ENCODE measurements around the gene LIMS2. TPM values are rescaled to one million over a fixed set of nuclear protein-coding genes. Genes with fewer than 3 reads are reported as not detected.

The LIMS2 gene
- total RNA-seq, 1 donor, result 14.8 TPM

GRCh38 chr2:127631541-127631996 is 43.8 kb downstream of the LIMS2 start:
- TF ChIP-seq CTCF (IDR thresholded peaks at IDR 0.05; ENCODE audit: extremely low read depth, low read depth, low read length), result no peak
- Histone ChIP-seq H3K27ac (ENCODE audit: low read depth, low read length) (no peak overlapping the region), H3K27me3 (ENCODE audit: insufficient read depth, low read length) (no peaks in the 10 kb centered on the region), H3K4me2 (ENCODE audit: insufficient read depth, low read length) (no peak overlapping the region), H3K4me3 (ENCODE audit: insufficient read depth, low read length) (no peak overlapping the region), H3K79me2 (ENCODE audit: insufficient read depth, low read length) (no peaks in the 10 kb centered on the region), H3K9me3 (ENCODE audit: low read depth, low read length) (no peaks in the 10 kb centered on the region), H4K20me1 (ENCODE audit: insufficient read depth, low read length) (no peaks in the 10 kb centered on the region), H3K36me3 (ENCODE audit: insufficient read depth, low read length) (no peaks in the 10 kb centered on the region), H2AFZ (ENCODE audit: low read length) (no peak overlapping the region), H3K4me1 (ENCODE audit: insufficient read depth, low read length) (no peaks in the 10 kb centered on the region)
- peak; percentile 78 for DNase-seq (ENCODE audit: insufficient read length, low spot score, missing footprints)

GRCh38 chr2:127630864-127631540 is 44.3 kb downstream of the LIMS2 start:
- Histone ChIP-seq H3K9me3 (ENCODE audit: low read depth, low read length) (no peaks in the 10 kb centered on the region), H4K20me1 (ENCODE audit: insufficient read depth, low read length) (no peaks in the 10 kb centered on the region), H3K4me2 (ENCODE audit: insufficient read depth, low read length) (no peak overlapping the region), H3K27ac (ENCODE audit: low read depth, low read length) (no peak overlapping the region), H3K27me3 (ENCODE audit: insufficient read depth, low read length) (no peaks in the 10 kb centered on the region), H3K79me2 (ENCODE audit: insufficient read depth, low read length) (no peaks in the 10 kb centered on the region), H3K4me3 (ENCODE audit: insufficient read depth, low read length) (no peak overlapping the region), H3K4me1 (ENCODE audit: insufficient read depth, low read length) (no peaks in the 10 kb centered on the region), H2AFZ (ENCODE audit: low read length) (no peak overlapping the region), H3K36me3 (ENCODE audit: insufficient read depth, low read length) (no peaks in the 10 kb centered on the region)
- peak; percentile 82 for DNase-seq (ENCODE audit: insufficient read length, low spot score, missing footprints)
- no peak for TF ChIP-seq CTCF (IDR thresholded peaks at IDR 0.05; ENCODE audit: extremely low read depth, low read depth, low read length)

GRCh38 chr2:127630096-127630863 is 45.0 kb downstream of the LIMS2 start:
- Histone ChIP-seq H3K27ac (ENCODE audit: low read depth, low read length) (no peak overlapping the region), H3K4me1 (ENCODE audit: insufficient read depth, low read length) (no peaks in the 10 kb centered on the region), H2AFZ (ENCODE audit: low read length) (no peak overlapping the region), H4K20me1 (ENCODE audit: insufficient read depth, low read length) (no peaks in the 10 kb centered on the region), H3K79me2 (ENCODE audit: insufficient read depth, low read length) (no peaks in the 10 kb centered on the region), H3K27me3 (ENCODE audit: insufficient read depth, low read length) (no peaks in the 10 kb centered on the region), H3K36me3 (ENCODE audit: insufficient read depth, low read length) (no peaks in the 10 kb centered on the region), H3K9me3 (ENCODE audit: low read depth, low read length) (no peaks in the 10 kb centered on the region), H3K4me2 (ENCODE audit: insufficient read depth, low read length) (no peak overlapping the region), H3K4me3 (ENCODE audit: insufficient read depth, low read length) (no peak overlapping the region)
- peak; percentile 84 for DNase-seq (ENCODE audit: insufficient read length, low spot score, missing footprints)
- TF ChIP-seq CTCF (IDR thresholded peaks at IDR 0.05; ENCODE audit: extremely low read depth, low read depth, low read length), result no peak

- H3K4me3 ChIP-seq (ENCODE audit: insufficient read depth, low read length), result no peak overlapping the region
- H3K4me2 ChIP-seq (ENCODE audit: insufficient read depth, low read length), result no peak overlapping the region
- H3K79me2 ChIP-seq (ENCODE audit: insufficient read depth, low read length), result no peaks in the 10 kb centered on the region
- H2AFZ ChIP-seq (ENCODE audit: low read length), result no peak overlapping the region
- H3K27me3 ChIP-seq (ENCODE audit: insufficient read depth, low read length), result no peaks in the 10 kb centered on the region
- no peaks in the 10 kb centered on the region for H4K20me1 ChIP-seq (ENCODE audit: insufficient read depth, low read length)
- DNase-seq (ENCODE audit: insufficient read length, low spot score, missing footprints), result peak; percentile 78
- no peak overlapping the region for H3K27ac ChIP-seq (ENCODE audit: low read depth, low read length)
- H3K9me3 ChIP-seq (ENCODE audit: low read depth, low read length), result no peaks in the 10 kb centered on the region
- no peak for TF ChIP-seq CTCF (IDR thresholded peaks at IDR 0.05; ENCODE audit: extremely low read depth, low read depth, low read length)
- H3K4me1 ChIP-seq (ENCODE audit: insufficient read depth, low read length), result no peaks in the 10 kb centered on the region
- H3K36me3 ChIP-seq (ENCODE audit: insufficient read depth, low read length), result no peaks in the 10 kb centered on the region
Measured at GRCh38 chr2:127629637-127630036, 45.7 kb downstream of the LIMS2 start.
